Suprapubic skin (tissue), 4 donors: ENCODE measurements around the gene TEDC1.

Experiments used
- EP300 ChIP-seq: sonication (generic); formaldehyde crosslinking; IDR thresholded peaks from one replicate; pipeline ENCODE4 v1.6.1; 2017; ENCODE audit warnings: antibody characterized with exemption
- POLR2AphosphoS5 ChIP-seq, 3 donors: sonication (generic); formaldehyde crosslinking; IDR thresholded peaks; one replicate each; pipeline ENCODE4 v1.6.1; 2017; ENCODE audit warnings: antibody characterized with exemption in 3 of 3
- TF ChIP-seq, protein P1 (sequence below), 2 donors: fragments of 200-600 bp in 1 of 2; fragments of 450-650 bp in 1 of 2; sonication (generic) in 1 of 2; IDR thresholded peaks; one replicate each; pipeline ENCODE4 v1.5.1; 2016 to 2019; ENCODE audit warnings: antibody characterized with exemption in 2 of 2, mild to moderate bottlenecking in 1 of 2, moderate library complexity in 1 of 2

DNA sequence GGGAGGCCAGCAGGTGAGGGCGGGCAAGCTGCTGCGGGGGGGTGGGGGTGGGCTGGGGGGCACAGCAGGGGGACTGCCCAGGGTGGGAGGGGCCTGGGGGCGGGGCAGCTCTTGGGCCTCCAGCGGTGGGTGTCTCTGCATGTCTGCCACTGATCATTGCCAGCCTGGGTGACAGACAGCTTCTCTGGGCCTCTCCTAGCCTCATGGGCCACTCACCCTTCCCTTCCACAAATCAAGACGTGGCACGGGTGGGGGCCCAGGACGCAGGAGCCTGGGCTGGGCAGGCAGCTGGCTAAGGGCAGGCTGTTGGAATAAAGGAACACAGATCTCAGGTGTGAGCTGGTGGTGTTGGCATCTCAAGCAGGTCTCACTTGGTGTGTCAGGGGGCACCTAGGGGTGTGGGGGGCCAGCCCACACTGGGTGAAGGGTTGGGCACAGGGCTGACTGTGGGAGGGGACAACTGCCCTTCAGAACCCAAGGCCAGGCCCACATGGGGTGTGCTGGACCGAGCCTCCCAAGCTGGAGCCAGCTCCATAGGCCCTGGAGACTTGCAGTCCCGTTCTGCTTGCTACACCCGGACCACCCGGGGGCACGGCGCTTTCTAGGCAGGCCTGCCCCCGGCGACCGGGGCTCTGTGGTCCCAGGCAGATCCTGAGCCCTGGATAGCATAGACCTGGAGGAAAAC, 3.0 kb downstream of the TEDC1 start:
- TF ChIP-seq, protein P1, sequence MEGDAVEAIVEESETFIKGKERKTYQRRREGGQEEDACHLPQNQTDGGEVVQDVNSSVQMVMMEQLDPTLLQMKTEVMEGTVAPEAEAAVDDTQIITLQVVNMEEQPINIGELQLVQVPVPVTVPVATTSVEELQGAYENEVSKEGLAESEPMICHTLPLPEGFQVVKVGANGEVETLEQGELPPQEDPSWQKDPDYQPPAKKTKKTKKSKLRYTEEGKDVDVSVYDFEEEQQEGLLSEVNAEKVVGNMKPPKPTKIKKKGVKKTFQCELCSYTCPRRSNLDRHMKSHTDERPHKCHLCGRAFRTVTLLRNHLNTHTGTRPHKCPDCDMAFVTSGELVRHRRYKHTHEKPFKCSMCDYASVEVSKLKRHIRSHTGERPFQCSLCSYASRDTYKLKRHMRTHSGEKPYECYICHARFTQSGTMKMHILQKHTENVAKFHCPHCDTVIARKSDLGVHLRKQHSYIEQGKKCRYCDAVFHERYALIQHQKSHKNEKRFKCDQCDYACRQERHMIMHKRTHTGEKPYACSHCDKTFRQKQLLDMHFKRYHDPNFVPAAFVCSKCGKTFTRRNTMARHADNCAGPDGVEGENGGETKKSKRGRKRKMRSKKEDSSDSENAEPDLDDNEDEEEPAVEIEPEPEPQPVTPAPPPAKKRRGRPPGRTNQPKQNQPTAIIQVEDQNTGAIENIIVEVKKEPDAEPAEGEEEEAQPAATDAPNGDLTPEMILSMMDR (IDR thresholded peaks at IDR 0.05): no peak
- TF ChIP-seq POLR2AphosphoS5 (IDR thresholded peaks at IDR 0.05) (no peak), EP300 (no peak)
